Adrenal gland (tissue), 12 donors: ENCODE results near the gene EIF1AD. TPM values are rescaled to one million over a fixed set of nuclear protein-coding genes. Genes with fewer than 3 reads are reported as not detected.

Experiments used
- DNase-seq, 7 donors: peaks; one replicate each; pipeline ENCODE4 v3.0.0-alpha.2; 2019 to 2020
- H3K27ac ChIP-seq, 5 donors: fragments of 200-600 bp; sonication (generic) in 4 of 5; 1 replicate in 3 of 5; 2 replicates in 2 of 5; pipeline versions ENCODE4 v1.5.1 to v1.8.0; 2016 to 2020; ENCODE audit warnings: mild to moderate bottlenecking in 1 of 5
- H3K27me3 ChIP-seq: fragments of 200-600 bp; 2 replicates; pipeline ENCODE4 v1.8.0; 2021
- H3K36me3 ChIP-seq, 2 donors: fragments of 200-600 bp; replicated peaks in 1 of 2; 1 replicate in 1 of 2; 2 replicates in 1 of 2; pipeline versions ENCODE4 v1.5.1 to v1.8.0; 2018 to 2022
- H3K4me1 ChIP-seq, 2 donors: fragments of 200-600 bp; replicated peaks in 1 of 2; 1 replicate in 1 of 2; 2 replicates in 1 of 2; pipeline versions ENCODE4 v1.5.1 to v1.8.0; 2018 to 2021
- H3K4me3 ChIP-seq, 4 donors: fragments of 200-600 bp; sonication (generic) in 3 of 4; one replicate each; pipeline ENCODE4 v1.5.1; 2016 to 2018
- H3K9me3 ChIP-seq, 3 donors: fragments of 200-600 bp; sonication (generic) in 1 of 3; replicated peaks in 1 of 3; 1 replicate in 2 of 3; 2 replicates in 1 of 3; pipeline versions ENCODE4 v1.5.1 to v1.8.0; 2016 to 2021
- POLR2A ChIP-seq, 2 donors: fragments of 450-650 bp; IDR thresholded peaks; one replicate each; pipeline ENCODE4 v1.6.1; 2017; ENCODE audit warnings: antibody characterized with exemption in 2 of 2, mild to moderate bottlenecking in 2 of 2, moderate library complexity in 1 of 2
- WGBS, 4 donors: extraction: QIAGEN DNeasy Blood & Tissue Kit in 2 of 4; methylation state at CpG; one replicate each; pipeline versions ENCODE4 v1.1.5 to v1.1.7; 2013 to 2017; 5-methylcytosine and 5-hydroxymethylcytosine counted together
- intact Hi-C, 2 donors: fragments of 100-400 bp; cut with DNase I; formaldehyde crosslinking; loops; one replicate each; pipeline versions ENCODE4 v1.14.1 to v1.15.0; 2022 to 2023
- polyA plus RNA-seq, 3 donors: library from polyadenylated mRNA; stranded (reverse); fragments of 200-250 nt in 2 of 3; fragments of 350-450 nt in 1 of 3; fragmentation: Illumina TruSeq in 1 of 3; extraction: RNeasy Lipid Tissue Mini Kit (QIAGEN cat#74804) in 1 of 3; gene quantifications; one replicate each; pipeline ENCODE4 v1.2.3, GENCODE V29; 2013 to 2014
- total RNA-seq, 9 donors: library from RNA; depleted of rRNA in 4 of 9; stranded (reverse); fragments of >200 nt in 4 of 9; fragments of 120-200 nt in 1 of 9; fragmentation: NEBNext Ultra II Directional in 1 of 9; extraction: Animal tissue kit (Norgen Biotek cat#: 25700) in 1 of 9; gene quantifications; one replicate each; pipeline versions ENCODE4 v1.1.0 to v1.2.4, GENCODE V29; 2013 to 2023
- TF ChIP-seq, protein P1 (sequence below), 6 experiments: fragments of 450-650 bp in 4 of 6; fragments of 200-600 bp in 2 of 6; sonication (generic) in 1 of 6; IDR thresholded peaks; 1 replicate in 5 of 6; 2 replicates in 1 of 6; pipeline versions ENCODE4 v1.5.1 to v1.8.0; 2016 to 2021; ENCODE audit warnings: antibody characterized with exemption in 6 of 6, mild to moderate bottlenecking in 2 of 6, moderate library complexity in 1 of 6
- donor health status: healthy with polysubstance abuse.
- donor health status: Bipolar disorder and iron deficiency.
- donor health status: DM: yes; HTN: yes; CAD: no.
- donor health status: DM: no; HTN: no; CAD: no.
- donor health status: DM: no; HTN: no; CAD: no.
- donor health status: DM: yes; HTN: yes; CAD: no.

Gene EIF1AD
- total and polyA plus RNA-seq, 12 donors = 15.5 to 49.0 (median 29.6) TPM

GRCh38 chr11:66008468-66009101 is 6.6 kb upstream of the EIF1AD start:
- DNase-seq = no peak
- peaks cover 11% of the 10 kb centered on the region for H3K27me3 ChIP-seq
- no peak for TF ChIP-seq POLR2A (IDR thresholded peaks at IDR 0.05)
- TF ChIP-seq, protein P1, sequence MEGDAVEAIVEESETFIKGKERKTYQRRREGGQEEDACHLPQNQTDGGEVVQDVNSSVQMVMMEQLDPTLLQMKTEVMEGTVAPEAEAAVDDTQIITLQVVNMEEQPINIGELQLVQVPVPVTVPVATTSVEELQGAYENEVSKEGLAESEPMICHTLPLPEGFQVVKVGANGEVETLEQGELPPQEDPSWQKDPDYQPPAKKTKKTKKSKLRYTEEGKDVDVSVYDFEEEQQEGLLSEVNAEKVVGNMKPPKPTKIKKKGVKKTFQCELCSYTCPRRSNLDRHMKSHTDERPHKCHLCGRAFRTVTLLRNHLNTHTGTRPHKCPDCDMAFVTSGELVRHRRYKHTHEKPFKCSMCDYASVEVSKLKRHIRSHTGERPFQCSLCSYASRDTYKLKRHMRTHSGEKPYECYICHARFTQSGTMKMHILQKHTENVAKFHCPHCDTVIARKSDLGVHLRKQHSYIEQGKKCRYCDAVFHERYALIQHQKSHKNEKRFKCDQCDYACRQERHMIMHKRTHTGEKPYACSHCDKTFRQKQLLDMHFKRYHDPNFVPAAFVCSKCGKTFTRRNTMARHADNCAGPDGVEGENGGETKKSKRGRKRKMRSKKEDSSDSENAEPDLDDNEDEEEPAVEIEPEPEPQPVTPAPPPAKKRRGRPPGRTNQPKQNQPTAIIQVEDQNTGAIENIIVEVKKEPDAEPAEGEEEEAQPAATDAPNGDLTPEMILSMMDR (IDR thresholded peaks at IDR 0.05) = no peak
- no peak overlapping the region for H3K4me3 ChIP-seq
- no peaks in the 10 kb centered on the region for H3K9me3 ChIP-seq
- intact Hi-C loops = no loop called here
- peaks cover 0 to 15% of the 10 kb centered on the region in 2 donors for H3K36me3 ChIP-seq
- WGBS, 4 donors = 63 to 88% (median 66%) methylated on average over 4 to 10 of the region's 10 CpGs
- no peak overlapping the region for H3K27ac ChIP-seq
- H3K4me1 ChIP-seq = peaks cover 0 to 21% of the 10 kb centered on the region in 2 donors

- intact Hi-C loops = no loop called here
- Histone ChIP-seq H3K9me3 (no peaks in the 10 kb centered on the region), H3K36me3 (peaks cover 0 to 15% of the 10 kb centered on the region in 2 donors), H3K4me3 (no peak overlapping the region), H3K27ac (no peak overlapping the region), H3K27me3 (peaks cover 11% of the 10 kb centered on the region), H3K4me1 (peaks cover 3 to 26% of the 10 kb centered on the region in 2 donors)
- TF ChIP-seq POLR2A (IDR thresholded peaks at IDR 0.05) = no peak
- TF ChIP-seq, protein P1 (IDR thresholded peaks at IDR 0.05) = no peak
- WGBS, 4 donors = 79 to 83% (median 82%) methylated on average over 2 of the region's 2 CpGs
- DNase-seq = no peak
Observed at GRCh38 chr11:66008095-66008467, 6.1 kb upstream of the EIF1AD start.

DNA sequence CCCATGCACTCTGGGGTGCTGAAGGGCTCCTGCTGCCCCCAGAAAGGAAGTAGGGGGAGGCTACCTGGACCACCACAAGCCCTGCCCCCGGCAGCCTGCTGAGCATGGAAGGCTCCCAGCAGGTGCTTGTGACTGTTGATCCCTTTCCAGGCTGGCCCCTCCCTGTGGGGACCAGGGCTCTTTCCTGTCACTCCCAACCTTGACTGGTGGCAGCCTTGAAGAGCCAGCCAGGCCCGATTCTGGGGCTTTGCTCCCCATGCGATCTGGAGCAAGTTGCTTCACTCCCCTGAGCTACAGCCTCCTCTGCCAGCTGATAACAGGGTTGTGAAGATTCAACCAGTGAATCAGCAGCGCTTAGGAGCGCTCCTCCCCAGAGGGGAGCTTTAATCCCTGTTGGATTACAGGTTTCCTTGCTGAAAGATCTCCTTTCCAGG is 5.3 kb upstream of the EIF1AD start:
- intact Hi-C loops = no loop called here
- Histone ChIP-seq H3K9me3 (no peaks in the 10 kb centered on the region), H3K4me3 (no peak overlapping the region), H3K36me3 (peaks cover 0 to 15% of the 10 kb centered on the region in 2 donors), H3K27ac (peak overlapping the region in 4 of 5 donors; percentile 7 to 91 (median 61)), H3K27me3 (peaks cover 10% of the 10 kb centered on the region), H3K4me1 (peaks cover 5 to 29% of the 10 kb centered on the region in 2 donors)
- peak; percentile 68 to 93 (median 91) for DNase-seq
- WGBS, 4 donors = 31 to 47% (median 40%) methylated on average over 2 to 5 of the region's 5 CpGs
- peak in 1 of 2 donors; percentile 30 for TF ChIP-seq POLR2A (IDR thresholded peaks at IDR 0.05)
- TF ChIP-seq, protein P1 (IDR thresholded peaks at IDR 0.05) = no peak

GRCh38 chr11:66006891-66007176 is 4.9 kb upstream of the EIF1AD start:
- H3K4me3 ChIP-seq = no peak overlapping the region
- DNase-seq = peak in 5 of 7 donors; percentile 56 to 69 (median 64)
- H3K4me1 ChIP-seq = peaks cover 5 to 25% of the 10 kb centered on the region in 2 donors
- H3K36me3 ChIP-seq = peaks cover 0 to 15% of the 10 kb centered on the region in 2 donors
- no peaks in the 10 kb centered on the region for H3K9me3 ChIP-seq
- H3K27ac ChIP-seq = peak overlapping the region in 4 of 5 donors; percentile 7 to 91 (median 61)
- 47 to 55% (median 52%) methylated on average over 4 of the region's 4 CpGs; no CpG with 5 or more reads in 1 of the 4 donors for WGBS, 4 donors
- intact Hi-C loops = no loop called here
- TF ChIP-seq, protein P1 (IDR thresholded peaks at IDR 0.05) = no peak
- TF ChIP-seq POLR2A (IDR thresholded peaks at IDR 0.05) = peak in 1 of 2 donors; percentile 13
- H3K27me3 ChIP-seq = peaks cover 6% of the 10 kb centered on the region
